ENCODE measurements around the gene ZRSR2. TPM values are rescaled to one million over a fixed set of nuclear protein-coding genes. Genes with fewer than 3 reads are reported as not detected.
"Not testable (repeated sequence)": the region's sequence is repeated elsewhere in the genome, so short reads cannot be mapped to it uniquely, and the experiment has no call there.

Gene ZRSR2, protein sequence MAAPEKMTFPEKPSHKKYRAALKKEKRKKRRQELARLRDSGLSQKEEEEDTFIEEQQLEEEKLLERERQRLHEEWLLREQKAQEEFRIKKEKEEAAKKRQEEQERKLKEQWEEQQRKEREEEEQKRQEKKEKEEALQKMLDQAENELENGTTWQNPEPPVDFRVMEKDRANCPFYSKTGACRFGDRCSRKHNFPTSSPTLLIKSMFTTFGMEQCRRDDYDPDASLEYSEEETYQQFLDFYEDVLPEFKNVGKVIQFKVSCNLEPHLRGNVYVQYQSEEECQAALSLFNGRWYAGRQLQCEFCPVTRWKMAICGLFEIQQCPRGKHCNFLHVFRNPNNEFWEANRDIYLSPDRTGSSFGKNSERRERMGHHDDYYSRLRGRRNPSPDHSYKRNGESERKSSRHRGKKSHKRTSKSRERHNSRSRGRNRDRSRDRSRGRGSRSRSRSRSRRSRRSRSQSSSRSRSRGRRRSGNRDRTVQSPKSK
- 0.48 TPM for total RNA-seq (ENCODE audit: insufficient read depth, low replicate concordance)

DNA sequence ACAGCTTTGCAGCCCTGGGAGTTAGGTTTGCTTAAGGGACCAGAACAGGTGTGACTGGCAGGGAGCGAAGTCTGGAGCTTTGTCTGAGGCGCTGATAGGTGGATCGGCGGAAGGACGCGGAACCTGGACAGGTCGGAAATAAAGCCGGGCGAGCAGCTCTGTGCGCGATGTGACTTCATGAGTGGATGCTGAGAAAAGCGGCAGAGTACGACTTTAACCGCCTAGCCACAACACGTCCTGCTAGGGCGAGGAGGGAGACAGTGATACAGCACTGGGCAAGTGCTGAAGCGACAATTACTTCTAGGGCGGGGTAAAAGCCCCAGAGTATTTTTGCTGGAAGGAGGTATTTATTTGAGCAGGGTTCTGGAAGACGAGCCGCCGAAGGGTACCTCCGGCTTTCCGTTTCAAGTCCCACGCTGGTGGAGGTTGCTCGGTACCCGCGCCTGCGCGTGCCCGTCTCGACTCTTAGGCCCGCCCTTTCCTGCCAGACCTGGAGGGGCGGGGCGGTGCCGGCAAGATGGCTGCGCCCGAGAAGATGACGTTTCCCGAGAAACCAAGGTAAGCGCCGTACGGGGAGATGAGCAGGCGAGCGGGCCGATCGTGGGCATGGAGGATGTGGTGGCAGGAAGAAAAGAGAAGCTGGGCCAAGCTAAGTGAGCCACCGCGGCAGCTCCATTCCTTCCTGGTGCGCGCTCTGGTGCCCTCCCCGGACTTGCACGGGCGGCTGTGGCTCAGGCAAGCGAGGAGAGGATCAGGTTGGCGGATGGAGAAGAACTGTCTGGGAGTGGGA is at the start of gene ZRSR2:
Gene ZRSR2 (plus strand): TSS at position 506 of the 790 bp plus-strand sequence. CDS start 12 bp downstream, at position 518.
- DNase-seq (ENCODE audit: low spot score): peak; percentile 85

DNA sequence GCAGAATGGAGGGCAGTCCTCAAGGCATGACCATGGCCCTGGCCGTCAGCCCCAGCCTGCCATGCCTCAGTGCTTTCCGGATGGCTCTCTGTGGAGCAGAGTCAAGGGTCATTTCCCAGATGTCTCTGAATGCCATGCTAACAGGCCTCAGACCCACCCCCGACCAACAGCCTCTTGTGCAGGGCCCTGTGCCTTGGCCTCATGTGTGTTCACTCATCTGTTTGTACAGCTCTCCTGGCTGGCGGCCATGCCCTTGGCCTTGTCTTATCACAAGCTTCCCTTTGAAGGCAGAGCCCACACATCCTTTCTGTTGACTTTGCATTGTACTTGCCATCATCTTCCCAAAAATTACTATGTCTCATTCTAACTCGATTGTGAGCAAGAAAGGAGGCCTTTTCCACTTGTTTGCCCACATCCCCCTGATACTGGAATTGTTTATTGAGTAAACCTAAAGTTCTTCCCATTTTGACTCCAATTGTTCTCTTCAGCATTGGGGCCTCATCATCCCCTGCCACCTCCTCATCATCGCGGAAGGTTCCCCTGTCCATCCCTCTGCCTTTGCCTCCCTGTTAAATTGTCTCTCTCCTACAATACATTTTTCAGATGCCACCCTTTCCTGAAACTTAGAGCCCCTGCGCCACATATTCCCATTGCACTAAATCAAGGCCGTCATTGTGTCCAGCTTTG is 46.0 kb upstream of the ZRSR2 start:
- no peak for DNase-seq (ENCODE audit: low spot score)

DNA sequence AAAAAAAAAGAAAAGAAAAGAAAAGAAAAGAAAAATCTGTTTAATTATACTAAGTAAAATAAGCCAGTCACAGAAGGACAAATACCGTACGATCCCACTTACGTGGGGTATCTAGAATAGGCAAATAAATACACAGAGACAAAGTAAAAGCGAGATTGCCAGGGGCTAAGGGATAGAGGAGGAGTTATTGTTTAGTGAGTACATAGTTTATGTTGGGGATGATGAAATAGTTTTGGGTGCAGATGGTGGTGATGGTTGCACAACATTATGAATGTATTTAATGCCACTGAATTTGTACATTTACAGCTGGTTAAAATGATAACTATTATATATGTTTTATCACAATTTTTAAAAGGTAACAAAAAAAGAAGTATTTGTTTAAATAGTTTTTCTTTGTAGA is 45.1 kb upstream of the ZRSR2 start:
- no peak for DNase-seq (ENCODE audit: low spot score)

DNA sequence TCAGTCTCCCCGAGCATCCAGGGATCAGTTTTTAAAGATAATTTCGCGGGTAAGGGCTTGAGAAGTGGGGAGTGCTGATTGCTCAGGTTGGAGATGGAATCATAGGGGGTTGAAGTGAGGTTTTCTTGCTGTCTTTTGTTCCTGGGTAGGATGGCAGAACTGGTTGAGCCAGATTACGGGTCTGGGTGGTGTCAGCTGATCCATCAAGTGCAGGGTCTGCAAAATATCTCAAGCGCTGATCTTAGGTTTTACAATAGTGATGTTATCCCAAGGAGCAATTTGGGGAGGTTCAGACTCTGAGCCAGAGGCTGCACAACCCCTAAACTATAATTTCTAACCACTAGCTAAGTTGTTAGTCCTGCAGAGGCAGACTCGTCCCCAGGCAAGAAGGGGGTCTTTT is 43.6 kb upstream of the ZRSR2 start:
- peak; percentile 45 for DNase-seq (ENCODE audit: low spot score)

DNA sequence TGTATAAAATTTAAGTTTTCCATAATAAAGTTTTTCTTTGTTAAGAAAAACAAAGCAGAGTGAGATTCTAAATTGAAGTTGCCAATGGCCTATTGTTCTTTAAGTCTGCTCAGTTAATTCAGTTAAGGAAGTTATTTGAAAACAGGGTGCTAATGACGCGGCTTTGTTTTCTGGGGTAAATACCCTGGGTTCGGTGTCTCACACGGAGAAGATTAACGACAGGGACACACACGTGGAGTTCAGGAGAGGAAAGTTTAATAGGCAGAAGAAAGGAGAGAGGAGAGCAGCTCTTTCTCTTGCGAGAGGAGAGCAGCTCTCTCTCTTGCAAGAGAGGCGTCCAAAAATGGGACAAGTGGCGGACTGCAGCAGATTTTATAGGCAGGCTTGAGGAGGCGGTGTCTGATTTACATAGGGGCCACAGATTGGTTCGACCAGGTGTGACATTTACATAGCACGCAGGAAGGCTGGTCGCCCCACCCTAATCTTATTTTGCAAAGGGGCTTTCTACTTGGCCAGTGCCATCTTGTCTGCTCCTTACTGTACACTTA is 42.6 kb upstream of the ZRSR2 start:
- no peak for DNase-seq (ENCODE audit: low spot score)

DNA sequence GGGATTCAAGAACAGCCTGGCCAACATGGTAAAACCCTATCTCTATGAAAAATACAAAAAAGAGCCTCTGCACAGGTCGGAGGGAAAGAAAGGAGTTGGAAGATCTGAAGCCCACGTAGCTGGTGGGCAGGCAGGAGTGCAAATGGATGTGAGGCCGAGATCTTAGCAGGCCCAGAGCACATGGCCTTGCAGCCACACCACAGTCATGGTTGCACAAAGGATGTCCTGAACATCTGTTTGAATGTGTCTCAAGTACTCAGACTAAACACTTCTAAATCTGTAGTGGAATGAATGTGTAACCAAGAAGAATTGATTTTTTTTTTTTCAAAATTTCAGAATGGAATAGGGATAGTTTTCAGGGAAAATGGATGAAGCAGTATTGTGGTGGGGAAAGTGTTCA is 41.4 kb upstream of the ZRSR2 start:
- no peak for DNase-seq (ENCODE audit: low spot score)

DNA sequence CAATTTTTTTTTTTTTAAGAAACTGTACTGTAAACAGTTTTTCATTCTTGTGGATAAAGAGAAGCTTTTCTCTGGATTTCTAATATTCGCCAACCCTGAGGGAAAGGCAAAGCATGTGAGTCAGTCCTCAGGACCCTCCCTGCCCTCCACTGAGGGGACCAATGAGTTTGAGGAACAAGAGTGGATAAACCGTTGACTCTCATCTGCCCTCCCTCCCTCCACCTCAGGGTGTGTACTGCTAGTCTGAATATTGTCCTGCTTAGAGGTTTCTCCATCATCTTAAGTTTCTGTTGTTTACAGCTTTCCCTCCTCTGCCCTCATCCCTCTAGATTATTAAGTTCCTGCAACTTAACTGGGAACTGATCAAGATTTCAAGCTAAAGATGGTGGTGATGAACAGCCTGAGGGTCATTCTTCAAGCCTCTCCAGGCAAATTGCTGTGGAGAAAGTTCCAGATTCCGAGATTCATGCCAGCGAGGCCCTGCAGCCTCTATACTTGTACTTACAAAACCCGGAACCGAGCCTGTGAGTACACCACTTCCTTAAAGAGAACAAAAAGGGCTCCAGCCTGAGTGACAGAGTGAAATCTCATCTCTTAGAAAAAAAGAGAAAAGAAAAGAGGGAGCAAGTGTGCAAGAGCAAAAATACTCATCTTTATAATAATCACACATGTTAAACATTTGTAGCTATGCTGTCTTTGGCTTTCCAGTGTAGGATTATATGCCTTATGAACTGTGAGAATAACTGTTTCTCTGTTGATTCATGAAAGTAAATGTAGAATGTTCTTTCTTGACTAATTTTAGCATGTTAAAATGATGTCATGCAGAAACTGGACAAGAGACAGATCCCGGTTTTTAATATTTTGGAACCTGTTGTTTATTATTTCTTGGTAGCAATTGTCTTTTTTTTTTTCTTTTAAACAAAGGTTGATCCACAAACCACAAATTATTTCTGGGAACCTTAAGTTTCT is 40.4 kb upstream of the ZRSR2 start:
- DNase-seq (ENCODE audit: low spot score): peak; percentile 43

DNA sequence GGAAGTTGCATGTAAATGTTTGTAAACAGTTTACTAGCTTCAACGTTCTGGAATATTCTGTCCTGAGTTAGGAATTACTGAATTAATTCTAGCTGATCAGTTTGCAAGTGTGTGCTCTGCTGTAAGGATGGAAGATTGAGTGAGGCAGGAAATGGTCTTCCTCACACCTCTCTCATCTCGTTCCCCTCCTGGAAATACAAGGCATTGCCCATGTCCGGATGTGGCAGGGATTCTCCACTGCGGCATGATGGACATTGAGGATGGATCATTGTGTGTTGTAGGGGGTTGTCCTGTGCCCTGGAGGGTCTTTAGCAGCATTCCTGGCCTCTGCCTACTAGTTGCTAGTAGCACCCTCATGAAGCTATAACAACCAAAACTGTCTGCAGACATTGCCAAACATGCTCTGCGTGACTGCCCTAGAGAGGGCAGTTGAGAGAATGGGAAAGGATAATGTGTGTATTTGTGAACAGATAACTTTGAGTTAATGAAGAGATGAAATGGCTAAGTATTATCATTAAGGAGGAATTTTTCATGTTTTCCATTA is 39.6 kb upstream of the ZRSR2 start:
- peak; percentile 11 for DNase-seq (ENCODE audit: low spot score)

DNA sequence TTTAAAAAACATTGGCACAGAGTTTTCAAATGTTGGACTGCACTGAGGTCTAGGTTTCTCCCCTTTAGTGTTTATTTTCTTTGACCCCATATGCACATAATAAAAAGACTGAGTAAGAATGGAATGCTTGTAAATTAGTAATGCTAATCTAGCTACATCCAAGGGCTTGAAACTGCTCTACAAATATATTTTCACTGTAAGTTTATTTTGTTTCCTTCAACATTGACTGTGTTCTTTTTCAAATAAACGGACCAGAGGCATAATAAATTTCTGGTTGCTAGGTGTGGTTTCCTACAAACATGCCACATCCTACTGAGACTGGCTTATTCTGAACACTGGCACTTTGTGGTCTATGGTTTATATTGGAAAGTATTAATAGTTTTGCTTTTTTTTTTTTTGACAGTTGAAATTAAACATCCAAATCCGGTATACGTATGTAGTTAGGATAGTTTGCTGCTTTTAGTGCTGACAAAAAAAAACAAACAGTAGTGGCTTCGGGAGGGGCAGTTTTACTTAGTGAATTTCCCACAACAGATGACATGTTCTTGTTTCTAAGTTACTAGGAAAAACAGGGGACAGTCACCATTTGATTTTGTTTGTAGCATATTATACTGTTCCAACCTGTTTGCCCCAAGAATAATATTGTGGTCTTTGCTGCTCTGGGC is 39.0 kb upstream of the ZRSR2 start:
- DNase-seq (ENCODE audit: low spot score): peak; percentile 41

DNA sequence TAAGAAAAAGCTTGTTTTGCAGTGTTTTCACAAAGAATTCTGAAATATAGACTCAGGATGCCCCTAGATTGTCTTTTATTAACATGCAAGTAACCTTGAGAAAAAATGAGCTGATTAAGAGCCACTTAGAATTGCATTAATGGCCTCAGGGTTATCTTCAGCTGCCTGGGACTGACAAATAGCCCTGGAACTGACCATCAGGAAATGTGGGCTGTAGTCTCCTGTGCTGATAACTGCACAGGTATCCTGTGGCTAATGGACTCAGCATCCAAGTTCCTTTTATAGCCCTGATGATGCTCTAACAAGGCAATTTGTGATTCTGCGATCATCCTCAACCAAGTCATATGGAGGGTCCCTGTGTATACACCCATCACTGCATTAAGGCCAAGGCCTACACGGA is 35.2 kb upstream of the ZRSR2 start:
- DNase-seq (ENCODE audit: low spot score): no peak

DNA sequence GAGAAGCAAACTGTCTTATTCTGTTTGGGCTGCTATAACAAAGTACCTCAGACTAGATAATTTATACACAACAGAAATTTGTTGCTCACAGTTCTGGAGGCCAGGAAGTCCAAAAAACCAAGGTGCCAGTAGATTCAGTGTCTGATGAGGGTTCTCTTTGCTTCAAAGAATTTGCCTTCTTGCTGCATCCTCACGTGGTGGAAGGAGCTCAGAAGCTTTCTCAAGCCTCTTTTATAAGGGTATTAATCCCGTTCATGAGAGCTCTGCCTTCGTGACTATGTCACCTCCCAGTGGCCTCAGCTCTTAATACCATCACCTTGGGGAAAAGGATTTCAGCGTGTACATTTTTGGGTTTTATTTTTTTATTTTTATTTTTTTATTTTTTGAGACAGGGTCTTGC is 32.1 kb upstream of the ZRSR2 start:
- no peak for DNase-seq (ENCODE audit: low spot score)

DNA sequence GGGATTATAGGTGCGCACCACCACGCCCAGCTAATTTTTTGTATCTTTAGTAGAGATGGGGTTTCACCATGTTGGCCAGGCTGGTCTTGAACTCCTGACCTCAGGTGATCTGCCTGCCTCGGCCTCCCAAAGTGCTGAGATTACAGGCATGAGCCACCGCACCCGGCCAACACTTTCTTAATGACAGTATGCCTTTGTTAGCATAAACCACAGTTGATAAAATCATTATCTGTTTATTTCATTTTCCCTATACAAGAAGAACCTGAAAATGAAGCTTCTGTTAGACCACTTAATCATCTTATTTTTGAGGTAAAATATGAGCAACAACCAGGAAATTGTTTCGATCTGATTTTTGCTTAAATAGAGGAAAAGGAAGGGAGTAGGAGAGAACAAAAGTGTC is 30.4 kb upstream of the ZRSR2 start:
- not testable (repeated sequence) for DNase-seq (ENCODE audit: low spot score)

DNA sequence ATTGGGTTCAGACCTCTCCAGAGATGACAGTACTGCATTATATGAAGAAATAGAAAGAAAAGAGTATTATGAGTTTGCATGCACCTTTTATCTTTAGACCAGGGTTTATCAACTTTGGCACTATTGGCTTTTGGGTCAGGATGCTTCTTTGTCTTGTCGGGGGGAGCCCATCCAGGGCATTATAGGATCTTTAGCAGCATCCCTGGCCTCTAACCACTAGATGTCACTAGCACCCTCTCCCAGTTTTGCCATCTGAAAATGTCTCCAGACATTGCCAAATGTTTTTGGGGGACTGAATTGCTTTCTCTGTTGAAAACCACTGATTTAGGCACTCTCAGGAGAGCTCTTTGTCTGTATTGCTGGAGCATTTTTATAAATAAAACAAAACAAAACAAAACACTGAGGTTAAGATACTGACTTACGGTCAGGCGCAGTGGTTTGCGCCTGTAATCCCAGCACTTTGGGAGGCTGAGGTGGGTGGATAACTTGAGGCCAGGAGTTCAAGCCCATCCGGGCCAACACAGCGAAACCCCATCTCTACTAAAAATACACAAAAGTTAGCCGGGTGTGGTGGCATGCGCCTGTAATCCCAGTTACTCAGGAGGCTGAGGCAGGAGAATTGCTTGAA is 28.6 kb upstream of the ZRSR2 start:
- DNase-seq (ENCODE audit: low spot score): no peak

DNA sequence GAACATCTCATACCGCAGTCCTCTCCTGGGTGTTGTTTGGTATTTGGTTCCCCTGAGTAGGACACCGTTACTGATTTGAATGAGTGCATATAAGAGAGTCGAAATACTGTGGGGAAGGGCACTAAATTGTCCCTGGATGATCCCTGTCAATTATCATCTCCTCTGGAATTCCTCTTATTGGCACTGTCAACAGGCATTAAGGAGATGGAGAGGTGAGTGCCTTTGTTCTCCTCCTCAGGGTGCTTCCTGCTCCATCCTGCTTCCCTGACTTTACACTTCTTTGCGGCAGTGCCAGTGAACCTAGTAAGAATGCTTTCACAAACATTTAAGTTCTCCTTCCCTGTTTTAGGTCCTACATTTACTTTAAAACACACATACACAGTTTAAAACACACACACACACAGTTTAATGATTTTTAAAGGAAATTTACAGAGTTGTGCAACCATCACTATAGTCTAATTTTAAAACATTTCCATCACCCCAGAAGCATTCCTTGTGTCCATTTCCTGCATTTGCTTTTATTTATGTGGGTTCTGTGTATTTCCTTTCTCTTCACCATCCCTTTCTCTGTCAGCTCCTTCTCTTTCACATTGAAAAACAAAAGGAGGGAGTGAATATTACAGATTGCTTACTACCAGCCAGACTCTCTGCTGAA is 20.9 kb upstream of the ZRSR2 start:
- DNase-seq (ENCODE audit: low spot score): no peak

DNA sequence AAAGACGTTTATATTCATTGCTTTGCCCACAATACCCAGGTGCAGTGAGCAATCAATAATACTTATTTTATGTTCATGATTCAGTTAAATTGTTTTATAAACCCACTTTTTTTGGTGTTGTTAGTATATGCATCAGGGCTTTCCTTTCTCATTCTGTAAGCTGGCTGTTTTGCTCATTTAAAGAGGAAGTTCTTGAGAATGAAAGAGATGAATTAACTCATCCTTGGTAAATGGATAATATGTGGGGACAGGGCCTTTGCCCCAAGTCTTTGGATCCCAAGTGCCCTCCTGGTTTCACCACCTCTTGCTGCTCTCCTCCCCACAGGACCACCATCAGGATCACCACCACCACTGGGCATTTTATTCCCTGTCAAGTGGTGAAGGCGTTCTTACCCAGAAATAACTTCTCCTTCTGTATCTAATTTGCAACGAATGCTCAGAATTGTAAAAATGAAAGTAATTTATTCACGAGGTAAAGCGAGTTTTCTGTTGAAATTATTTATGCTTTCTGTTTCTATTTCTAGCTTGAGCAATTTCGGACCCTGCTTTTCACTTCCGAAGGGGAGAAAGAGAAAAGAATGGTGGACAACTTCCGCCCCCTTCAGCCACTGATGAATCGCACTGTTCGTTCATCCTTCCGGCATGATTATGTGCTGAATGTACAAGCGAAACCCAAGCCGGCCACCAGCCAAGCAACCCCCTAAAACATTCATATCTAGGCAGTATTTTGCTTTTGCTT is 8.2 kb upstream of the ZRSR2 start:
- DNase-seq (ENCODE audit: low spot score): no peak

DNA sequence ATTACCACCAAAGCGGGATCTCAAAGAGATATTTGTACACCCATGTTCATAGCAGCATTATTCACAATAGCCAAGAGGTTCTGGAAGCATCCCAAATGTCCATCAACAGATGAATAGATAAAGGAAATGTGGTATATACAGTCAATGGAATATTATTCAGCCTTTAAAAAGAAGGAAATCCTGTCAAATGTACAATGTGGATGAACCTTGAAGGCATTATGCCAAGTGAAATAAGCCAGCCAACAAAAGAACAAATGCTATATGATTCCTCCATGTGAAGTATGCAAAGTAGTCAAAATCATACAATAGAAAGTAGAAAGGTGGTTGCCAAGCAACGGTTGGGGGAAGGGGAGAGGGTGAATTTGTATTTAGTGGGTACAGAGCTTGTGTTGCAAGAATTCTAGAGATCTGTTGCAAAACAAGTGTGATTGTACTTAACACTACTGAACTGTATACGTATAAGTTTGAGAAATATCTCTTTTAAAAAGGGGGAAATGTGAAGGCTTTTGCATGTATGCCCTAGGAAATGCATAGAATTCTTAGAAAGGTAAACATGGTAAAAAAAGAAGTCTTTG is 5.0 kb upstream of the ZRSR2 start:
- DNase-seq (ENCODE audit: low spot score): no peak

DNA sequence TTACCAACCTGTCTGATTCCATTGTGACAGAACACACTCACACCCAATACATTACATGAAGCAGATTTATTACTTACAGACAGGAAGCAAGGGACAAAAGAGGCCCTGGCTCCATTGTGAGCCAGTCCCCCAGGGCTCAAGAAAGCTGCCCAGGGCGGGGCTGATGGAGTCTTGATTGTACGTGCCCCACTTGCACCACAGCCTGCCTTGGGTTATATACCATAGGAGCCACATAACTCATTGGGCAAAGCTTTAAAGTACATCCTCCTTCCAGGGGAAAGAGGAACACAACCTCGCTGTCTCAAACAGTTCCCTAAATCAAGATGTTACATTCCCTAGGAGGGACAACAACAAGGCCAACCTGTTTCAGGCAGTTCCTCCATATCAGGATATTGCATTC is 3.4 kb upstream of the ZRSR2 start:
- no peak for DNase-seq (ENCODE audit: low spot score)

Data from umbilical cord (tissue), 2 donors.